ENCODE results near the gene TGFBR3L. TPM values are rescaled to one million over a fixed set of nuclear protein-coding genes. Genes with fewer than 3 reads are reported as not detected.

Gene TGFBR3L
- total RNA-seq, 8 experiments from 2014 or later: 0.16 to 1.2 (median 0.45) TPM; not detected in 1

DNA sequence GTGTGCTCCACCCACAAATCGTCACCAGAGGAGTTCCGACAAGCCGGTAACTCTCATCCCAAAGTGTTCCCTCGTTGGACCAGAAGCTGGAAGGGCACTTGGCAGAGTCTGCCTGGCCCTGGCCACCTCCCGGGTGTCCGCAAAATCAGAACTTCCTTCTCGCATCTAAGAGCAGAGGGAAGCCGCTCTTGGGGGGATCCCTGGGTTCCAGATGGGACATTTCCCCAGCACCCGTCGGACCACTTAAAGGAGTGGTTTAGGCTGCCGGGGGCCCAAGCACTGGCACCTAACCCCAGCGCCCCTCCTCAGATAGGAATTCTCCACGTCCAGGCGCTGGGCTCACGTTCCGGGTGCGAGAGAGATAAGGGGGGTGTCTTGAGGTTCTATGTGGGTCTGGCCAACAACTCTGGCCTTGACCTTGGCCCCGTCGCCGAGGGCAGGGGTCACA lies 11.8 kb upstream of the TGFBR3L start:
- WGBS, 10 experiments: 5 to 73% (median 16%) methylated on average over 1 to 13 of the region's 20 CpGs; no CpG with 5 or more reads in 4 of the 10 experiments
- Histone ChIP-seq H3K4me1 (replicated peaks in 1 of 2) (peaks cover 15% of the 10 kb centered on the region in 2 donors), H3K4me3 (peak overlapping the region; percentile 38 to 56 (median 53)), H3K27ac (peak overlapping the region; percentile 79 to 88)
- ATAC-seq (replicated peaks in 6 of 8): peak in 3 of 8 experiments; percentile 3 to 8 (median 4)
- in situ Hi-C loops (cut with MboI; ENCODE audit: low pct_unique_long_range_greater_than_20kb in 2 of 9, low sequenced_read_pairs in 9 of 9, unreplicated experiment in 9 of 9): no loop called here

DNA sequence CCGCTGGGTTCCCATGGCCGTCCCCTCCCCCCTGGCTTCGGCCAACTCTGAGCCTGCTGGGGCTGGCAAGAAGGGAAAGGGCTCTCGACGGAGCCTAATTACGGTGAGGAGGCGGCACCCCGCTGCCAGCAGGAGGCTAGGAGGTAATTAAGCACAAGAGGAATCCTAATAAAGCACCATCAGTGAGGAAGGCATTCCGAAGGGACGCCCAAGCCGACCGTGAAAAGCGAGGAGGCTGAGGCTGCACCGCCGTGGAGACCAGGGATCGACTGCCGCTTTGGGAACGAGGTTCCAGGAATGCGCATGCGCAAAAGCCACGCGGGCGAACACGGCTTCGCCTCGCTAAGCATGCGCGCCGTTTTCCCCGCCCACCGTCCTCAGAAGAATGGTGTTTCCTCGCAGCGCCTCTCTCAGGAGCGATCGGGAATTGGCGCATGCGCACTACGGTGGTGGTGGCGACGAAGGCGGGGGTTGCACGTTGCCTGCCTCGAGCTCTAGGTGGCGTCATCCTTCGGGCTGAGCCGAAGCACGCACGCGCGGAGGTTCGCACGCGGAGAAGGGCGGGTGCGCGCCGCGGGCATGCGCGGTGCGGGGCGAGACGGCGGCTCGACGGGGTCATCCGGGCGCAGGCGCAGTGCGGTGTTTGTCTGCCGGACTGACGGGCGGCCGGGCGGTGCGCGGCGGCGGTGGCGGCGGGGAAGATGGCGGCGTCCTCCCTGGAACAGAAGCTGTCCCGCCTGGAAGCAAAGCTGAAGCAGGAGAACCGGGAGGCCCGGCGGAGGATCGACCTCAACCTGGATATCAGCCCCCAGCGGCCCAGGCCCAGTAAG lies 11.2 kb upstream of the TGFBR3L start, which contains the start of gene MAP2K7:
TSS of gene MAP2K7 (plus strand) at position 634 of the 830 bp plus-strand sequence. CDS start at position 702, 68 bp downstream.
- in situ Hi-C loops (cut with MboI; ENCODE audit: low pct_unique_long_range_greater_than_20kb in 2 of 9, low sequenced_read_pairs in 9 of 9, unreplicated experiment in 9 of 9): no loop called here
- Histone ChIP-seq H3K4me1 (replicated peaks in 1 of 2) (peaks cover 15% of the 10 kb centered on the region in 2 donors), H3K4me3 (peak within 1 kb of the TSS; percentile 79 to 92 (median 83)), H3K27ac (peak within 1 kb of the TSS; percentile 88 to 91)
- ATAC-seq (replicated peaks in 6 of 8): peak; percentile 76 to 87 (median 84)
- 0 to 3% (median 0%) methylated on average over 3 to 14 of the region's 89 CpGs; no CpG with 5 or more reads in 4 of the 10 experiments for WGBS, 10 experiments

DNA sequence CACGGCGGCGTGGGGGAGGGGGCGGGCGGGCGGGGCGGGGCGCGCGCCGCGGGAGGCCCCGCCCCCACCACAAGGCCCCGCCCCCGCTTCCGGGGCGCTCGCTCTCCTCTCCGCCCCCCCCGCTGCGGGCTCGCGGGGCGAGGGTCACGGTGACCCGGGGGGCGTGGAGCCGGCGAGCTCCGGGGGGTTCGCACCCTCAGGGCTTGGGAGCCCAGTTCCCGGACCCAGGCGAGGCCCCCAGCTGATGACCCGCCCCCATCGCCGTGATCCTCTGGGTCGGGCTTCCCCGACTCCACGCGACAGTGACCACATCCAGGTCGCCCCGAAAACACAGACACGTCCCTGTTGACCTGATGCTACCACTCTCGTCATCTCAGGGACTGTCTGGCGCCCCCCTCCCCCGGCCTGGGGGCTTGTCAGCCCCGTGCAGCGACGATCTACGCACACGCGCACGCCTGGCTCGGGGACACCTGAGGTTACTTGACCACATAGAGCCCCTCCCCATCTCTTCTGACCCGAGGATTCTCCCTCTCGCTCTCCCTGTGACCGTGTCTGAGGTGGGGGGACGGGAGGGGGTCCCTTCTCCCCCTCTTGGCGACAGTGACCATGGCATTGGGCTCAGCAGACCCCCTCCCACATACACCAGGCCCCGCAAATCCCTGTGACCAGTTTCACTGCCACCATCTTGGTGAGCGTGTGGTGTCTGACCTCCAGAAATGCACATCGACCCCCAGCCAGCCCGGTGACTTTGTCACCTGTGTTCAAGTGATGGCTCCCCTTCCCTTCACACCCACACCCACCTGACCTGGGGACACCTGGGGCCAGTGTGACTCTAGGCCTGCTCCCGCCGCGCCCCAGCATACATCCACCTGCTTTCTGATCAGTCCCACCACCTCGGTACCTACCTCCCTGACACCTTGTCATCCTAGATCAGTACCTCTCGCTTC lies 10.3 kb upstream of the TGFBR3L start:
- 0 to 81% (median 50%) methylated on average over 1 to 4 of the region's 68 CpGs; no CpG with 5 or more reads in 4 of the 10 experiments for WGBS, 10 experiments
- in situ Hi-C loops (cut with MboI; ENCODE audit: low pct_unique_long_range_greater_than_20kb in 2 of 9, low sequenced_read_pairs in 9 of 9, unreplicated experiment in 9 of 9): no loop called here
- peaks cover 15% of the 10 kb centered on the region in 2 donors for H3K4me1 ChIP-seq (replicated peaks in 1 of 2)
- H3K27ac ChIP-seq: peak overlapping the region; percentile 88 to 91
- H3K4me3 ChIP-seq: peak overlapping the region; percentile 79 to 92 (median 83)
- peak in 6 of 8 experiments; percentile 12 to 31 (median 30) for ATAC-seq (replicated peaks in 6 of 8)

DNA sequence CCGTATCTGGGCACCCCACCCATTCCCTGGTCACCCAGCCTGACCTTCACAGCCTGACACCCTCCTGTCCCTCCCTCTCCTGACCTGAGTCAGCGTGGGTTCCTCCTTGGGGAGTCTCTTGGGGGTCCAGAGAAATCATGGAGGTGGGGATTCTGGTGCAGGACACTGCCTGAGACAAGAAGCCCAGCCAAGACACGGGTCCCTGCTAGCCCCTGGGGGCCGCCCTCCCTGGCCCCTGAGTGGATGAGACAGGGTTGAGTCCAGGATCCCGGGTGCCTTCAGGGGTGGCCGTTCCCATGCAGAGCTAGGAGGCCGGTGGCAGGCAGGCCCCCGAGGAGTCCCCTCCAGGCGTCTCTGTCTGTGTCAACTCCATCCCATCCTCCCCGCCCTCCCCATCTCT lies 9.4 kb upstream of the TGFBR3L start:
- peak overlapping the region in 1 of 5 donors; percentile 92 for H3K4me3 ChIP-seq
- H3K4me1 ChIP-seq (replicated peaks in 1 of 2): peaks cover 15% of the 10 kb centered on the region in 2 donors
- in situ Hi-C loops (cut with MboI; ENCODE audit: low pct_unique_long_range_greater_than_20kb in 2 of 9, low sequenced_read_pairs in 9 of 9, unreplicated experiment in 9 of 9): no loop called here
- ATAC-seq (replicated peaks in 6 of 8): no peak
- 22 to 100% (median 80%) methylated on average over 1 of the region's 10 CpGs; no CpG with 5 or more reads in 7 of the 10 experiments for WGBS, 10 experiments
- H3K27ac ChIP-seq: no peak overlapping the region

DNA sequence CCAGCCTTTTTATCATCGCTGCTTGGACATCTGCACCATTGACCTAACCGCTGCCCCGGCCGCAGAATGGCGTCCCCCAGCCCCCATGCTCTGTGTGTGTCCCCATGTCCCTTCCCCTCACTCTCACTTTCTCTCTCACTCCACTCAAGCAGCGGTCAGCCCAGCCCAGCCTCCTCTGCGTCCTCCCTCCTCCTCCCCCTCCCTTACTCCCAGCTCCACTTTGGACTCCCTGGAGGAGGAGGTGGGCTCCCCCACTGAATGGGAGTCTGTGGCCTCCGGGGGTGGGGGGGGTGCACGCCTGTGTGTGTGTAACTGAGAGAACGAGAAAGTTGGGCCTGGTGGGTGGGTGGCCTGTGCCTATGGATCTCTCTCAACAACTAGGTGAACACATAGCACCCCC lies 8.8 kb upstream of the TGFBR3L start:
- Histone ChIP-seq H3K4me3 (no peak overlapping the region), H3K4me1 (replicated peaks in 1 of 2) (peaks cover 15% of the 10 kb centered on the region in 2 donors), H3K27ac (no peak overlapping the region)
- WGBS, 10 experiments: 92 to 100% methylated on average over 1 to 5 of the region's 10 CpGs; no CpG with 5 or more reads in 8 of the 10 experiments
- in situ Hi-C loops (cut with MboI; ENCODE audit: low pct_unique_long_range_greater_than_20kb in 2 of 9, low sequenced_read_pairs in 9 of 9, unreplicated experiment in 9 of 9): no loop called here
- ATAC-seq (replicated peaks in 6 of 8): no peak

DNA sequence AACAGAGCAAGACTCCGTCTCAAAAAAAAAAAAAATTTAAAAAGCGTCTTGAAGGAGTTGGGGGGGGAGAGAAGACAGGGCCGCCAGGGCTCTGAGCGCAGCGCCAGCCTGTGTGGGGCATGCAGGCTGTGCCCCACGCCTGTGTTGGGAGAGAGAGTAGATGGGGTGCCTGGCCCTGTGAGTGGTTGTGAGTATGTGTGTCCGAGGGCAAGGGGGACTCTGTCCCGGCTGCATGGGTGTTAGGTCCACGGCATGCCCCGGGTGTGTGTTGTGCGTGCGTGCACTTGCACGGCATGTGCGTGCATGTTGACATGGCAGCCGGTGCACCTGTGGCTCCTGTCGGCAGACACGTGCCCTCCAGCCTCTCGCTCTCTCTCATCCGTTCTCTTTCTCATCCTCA lies 7.5 kb upstream of the TGFBR3L start:
- in situ Hi-C loops (cut with MboI; ENCODE audit: low pct_unique_long_range_greater_than_20kb in 2 of 9, low sequenced_read_pairs in 9 of 9, unreplicated experiment in 9 of 9): no loop called here
- H3K27ac ChIP-seq: no peak overlapping the region
- peaks cover 15% of the 10 kb centered on the region in 2 donors for H3K4me1 ChIP-seq (replicated peaks in 1 of 2)
- ATAC-seq (replicated peaks in 6 of 8): no peak
- WGBS, 10 experiments: 83 to 100% (median 92%) methylated on average over 1 to 8 of the region's 19 CpGs; no CpG with 5 or more reads in 1 of the 10 experiments
- H3K4me3 ChIP-seq: no peak overlapping the region

DNA sequence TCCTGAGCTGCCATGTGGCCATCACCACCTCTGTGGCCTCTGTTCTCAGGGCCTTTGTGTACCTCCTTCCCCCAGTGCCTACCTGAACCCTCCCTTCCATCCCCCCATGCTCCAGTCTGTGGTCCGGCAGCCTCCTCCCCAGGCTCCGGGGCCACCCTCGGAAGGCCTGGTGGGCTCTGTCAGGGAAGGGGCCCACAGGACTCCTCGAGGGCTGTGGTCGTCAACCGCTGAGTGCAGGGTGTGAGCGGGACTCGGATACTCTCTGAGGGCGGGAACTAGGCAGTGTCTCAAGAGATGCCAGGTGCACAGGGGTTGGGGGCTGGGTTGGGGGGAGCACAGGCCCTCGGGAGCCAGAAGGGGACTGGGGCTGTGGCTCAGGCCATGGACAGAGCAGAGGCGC lies 7.1 kb upstream of the TGFBR3L start:
- Histone ChIP-seq H3K27ac (no peak overlapping the region), H3K4me3 (no peak overlapping the region), H3K4me1 (replicated peaks in 1 of 2) (peaks cover 13 to 14% of the 10 kb centered on the region in 2 donors)
- no peak for ATAC-seq (replicated peaks in 6 of 8)
- in situ Hi-C loops (cut with MboI; ENCODE audit: low pct_unique_long_range_greater_than_20kb in 2 of 9, low sequenced_read_pairs in 9 of 9, unreplicated experiment in 9 of 9): no loop called here
- WGBS, 10 experiments: 92% methylated on average over 6 of the region's 11 CpGs; no CpG with 5 or more reads in 9 of the 10 experiments

DNA sequence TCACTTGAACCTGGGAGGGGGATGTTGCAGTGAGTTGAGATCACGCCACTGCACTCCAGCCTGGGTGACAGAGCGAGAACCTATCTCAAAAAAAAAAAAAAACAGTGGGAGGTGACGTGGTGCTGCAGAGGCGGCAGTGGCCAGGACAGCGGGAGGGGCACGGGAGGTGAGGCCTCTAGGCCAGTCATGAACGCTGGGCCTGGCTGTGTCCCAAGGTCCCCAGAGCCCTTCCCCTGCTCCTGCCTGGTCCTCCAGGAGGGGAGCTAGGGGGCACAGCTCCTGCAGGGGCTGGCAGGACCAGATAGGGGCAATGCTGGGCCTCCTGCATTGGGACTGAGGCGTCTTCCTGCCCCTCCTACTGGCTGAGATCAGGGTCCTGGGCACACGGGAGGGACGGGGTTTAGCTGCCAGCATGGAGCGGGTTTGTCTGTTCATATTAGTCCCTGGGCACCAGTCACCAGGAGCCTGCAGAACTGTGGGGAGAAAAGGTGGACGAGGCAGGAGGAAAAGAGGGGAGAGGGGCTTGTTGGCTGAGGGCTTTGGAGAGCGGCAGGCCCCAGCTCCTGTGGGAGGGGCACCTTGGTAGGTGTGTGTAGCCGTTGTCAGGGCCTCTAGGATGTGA lies 6.4 kb upstream of the TGFBR3L start:
- H3K27ac ChIP-seq: no peak overlapping the region

DNA sequence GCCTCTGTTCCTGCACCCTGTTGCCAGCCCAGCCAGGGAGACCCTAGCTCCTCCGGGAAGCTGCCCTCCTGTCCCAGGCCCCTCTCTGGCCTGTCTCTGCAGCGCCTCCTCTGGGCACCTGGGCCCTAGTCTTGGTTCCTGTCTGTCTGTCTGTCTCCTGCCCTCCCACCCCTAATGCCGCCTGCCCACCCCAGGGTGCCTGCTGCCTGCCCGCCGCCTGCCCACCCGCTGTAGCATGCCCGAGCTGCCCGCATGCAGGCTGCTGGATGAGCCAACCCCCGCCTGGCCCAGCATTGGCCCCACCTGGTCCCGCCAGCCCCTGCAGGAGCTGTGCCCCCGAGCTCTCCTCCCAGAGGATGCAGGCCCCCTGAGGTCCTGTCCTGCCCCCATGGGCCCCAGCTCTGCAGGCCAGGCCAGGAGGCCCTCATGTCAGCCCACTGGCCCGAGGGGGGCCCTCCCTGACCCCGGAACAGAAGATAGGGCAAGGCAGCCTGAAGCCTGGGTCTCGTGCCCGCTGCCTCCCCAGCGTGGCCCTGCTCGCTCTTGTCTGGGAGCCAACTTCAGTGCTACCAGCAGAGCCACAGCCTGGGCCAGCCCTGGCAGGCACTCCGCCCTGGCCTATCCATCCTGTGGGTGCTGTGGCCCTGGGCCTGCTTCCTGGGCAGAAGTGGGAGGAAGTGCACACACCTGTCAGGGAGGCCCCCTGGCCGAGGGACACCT lies 5.7 kb upstream of the TGFBR3L start:
- Histone ChIP-seq H3K4me3 (no peak overlapping the region), H3K4me1 (replicated peaks in 1 of 2) (peaks cover 9 to 11% of the 10 kb centered on the region in 2 donors), H3K27ac (no peak overlapping the region)
- ATAC-seq (replicated peaks in 6 of 8): no peak
- in situ Hi-C loops (cut with MboI; ENCODE audit: low pct_unique_long_range_greater_than_20kb in 2 of 9, low sequenced_read_pairs in 9 of 9, unreplicated experiment in 9 of 9): no loop called here
- WGBS, 10 experiments: 90% methylated on average over 2 of the region's 19 CpGs; no CpG with 5 or more reads in 9 of the 10 experiments

More for the DNA sequence above, 6.4 kb upstream of the TGFBR3L start:
- 88 to 100% (median 91%) methylated on average over 1 to 7 of the region's 14 CpGs; no CpG with 5 or more reads in 5 of the 10 experiments for WGBS, 10 experiments
- in situ Hi-C loops (cut with MboI; ENCODE audit: low pct_unique_long_range_greater_than_20kb in 2 of 9, low sequenced_read_pairs in 9 of 9, unreplicated experiment in 9 of 9): no loop called here
- ATAC-seq (replicated peaks in 6 of 8): no peak
- peaks cover 9 to 11% of the 10 kb centered on the region in 2 donors for H3K4me1 ChIP-seq (replicated peaks in 1 of 2)
- no peak overlapping the region for H3K4me3 ChIP-seq

DNA sequence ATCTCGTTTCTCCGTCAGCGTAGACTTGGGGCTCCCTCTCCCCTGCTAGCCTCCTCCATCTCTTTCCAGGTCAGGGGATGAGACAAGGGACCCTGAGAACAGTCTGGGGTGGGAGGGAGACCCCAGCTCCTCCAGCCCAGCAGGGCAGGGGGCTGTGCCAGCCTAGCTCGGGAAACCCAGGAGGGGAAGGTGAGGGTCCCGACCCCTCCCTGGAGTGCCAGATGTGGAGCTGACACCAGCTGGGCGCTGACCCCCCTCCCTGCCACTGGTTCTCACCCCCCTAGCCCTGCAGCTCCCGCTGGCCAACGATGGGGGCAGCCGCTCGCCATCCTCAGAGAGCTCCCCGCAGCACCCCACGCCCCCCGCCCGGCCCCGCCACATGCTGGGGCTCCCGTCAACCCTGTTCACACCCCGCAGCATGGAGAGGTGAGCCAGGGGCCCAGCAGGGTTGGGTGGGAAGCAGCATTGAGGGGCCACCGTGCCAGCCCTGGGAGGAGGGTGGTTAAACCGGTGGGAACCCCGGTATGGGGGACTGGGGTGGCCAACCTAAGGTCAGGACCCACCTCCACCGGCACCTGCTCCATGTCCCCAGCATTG lies 5.1 kb upstream of the TGFBR3L start:
- Histone ChIP-seq H3K4me3 (no peak overlapping the region), H3K27ac (no peak overlapping the region), H3K4me1 (replicated peaks in 1 of 2) (peaks cover 9 to 10% of the 10 kb centered on the region in 2 donors)
- no CpG with 5 or more reads among the region's 21 CpGs for WGBS, 10 experiments
- no peak for ATAC-seq (replicated peaks in 6 of 8)
- in situ Hi-C loops (cut with MboI; ENCODE audit: low pct_unique_long_range_greater_than_20kb in 2 of 9, low sequenced_read_pairs in 9 of 9, unreplicated experiment in 9 of 9): no loop called here

DNA sequence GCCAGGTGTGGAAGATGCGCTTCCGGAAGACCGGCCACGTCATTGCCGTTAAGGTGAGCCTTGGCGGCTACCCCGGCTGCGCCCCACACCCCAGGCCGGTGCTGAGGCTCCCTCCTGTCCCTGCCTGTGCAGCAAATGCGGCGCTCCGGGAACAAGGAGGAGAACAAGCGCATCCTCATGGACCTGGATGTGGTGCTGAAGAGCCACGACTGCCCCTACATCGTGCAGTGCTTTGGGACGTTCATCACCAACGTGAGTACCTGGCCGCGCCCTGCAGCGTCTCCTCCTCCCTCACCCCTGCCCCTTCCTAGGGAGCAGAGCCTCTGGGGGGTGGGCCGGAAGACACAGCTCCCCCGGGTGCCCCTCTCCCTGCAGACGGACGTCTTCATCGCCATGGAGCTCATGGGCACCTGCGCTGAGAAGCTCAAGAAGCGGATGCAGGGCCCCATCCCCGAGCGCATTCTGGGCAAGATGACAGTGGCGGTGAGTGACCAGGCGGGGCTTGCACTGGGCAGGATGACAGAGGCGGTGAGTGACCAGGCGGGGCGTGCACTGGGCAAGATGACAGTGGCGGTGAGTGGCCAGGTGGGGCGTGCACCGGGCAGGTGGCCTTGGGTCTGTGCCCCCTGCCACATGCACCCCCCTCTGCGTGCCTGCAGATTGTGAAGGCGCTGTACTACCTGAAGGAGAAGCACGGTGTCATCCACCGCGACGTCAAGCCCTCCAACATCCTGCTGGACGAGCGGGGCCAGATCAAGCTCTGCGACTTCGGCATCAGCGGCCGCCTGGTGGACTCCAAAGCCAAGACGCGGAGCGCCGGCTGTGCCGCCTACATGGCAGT lies 4.1 kb upstream of the TGFBR3L start:
- whole genome bisulfite sequencing, 10 experiments: 92 to 100% (median 97%) methylated on average over 2 to 5 of the region's 54 CpGs; no CpG with 5 or more reads in 6 of the 10 experiments
- in situ Hi-C loops (cut with MboI; ENCODE audit: low pct_unique_long_range_greater_than_20kb in 2 of 9, low sequenced_read_pairs in 9 of 9, unreplicated experiment in 9 of 9): no loop called here
- no peak for ATAC-seq (replicated peaks in 6 of 8)
- H3K27ac ChIP-seq: no peak overlapping the region
- H3K4me1 ChIP-seq (replicated peaks in 1 of 2): peaks cover 0 to under 1% of the 10 kb centered on the region in 2 donors
- H3K4me3 ChIP-seq: no peak overlapping the region
